GM18508 (cell line): ENCODE results near the gene COX4I2.
"Not testable (repeated sequence)": the region's sequence is repeated elsewhere in the genome, so short reads cannot be mapped to it uniquely, and the experiment has no call there.

Source experiments
- ATAC-seq: cut with Tn5 transposase; IDR thresholded peaks from one replicate; pipeline ENCODE4 v1.9.1; 2021; ENCODE audit warnings: moderate number of reproducible peaks; ENCODE audit not compliant: insufficient read depth, unreplicated experiment

The COX4I2 gene

GRCh38 chr20:31644701-31645100 lies 7.0 kb downstream of the COX4I2 start:
- ATAC-seq, result no peak

GRCh38 chr20:31648104-31648503 lies 10.4 kb downstream of the COX4I2 start:
- not testable (repeated sequence) for ATAC-seq

GRCh38 chr20:31652917-31653396 lies 15.2 kb downstream of the COX4I2 start:
- no peak for ATAC-seq

GRCh38 chr20:31653561-31653960 lies 15.8 kb downstream of the COX4I2 start:
- no peak for ATAC-seq

GRCh38 chr20:31654534-31654933 lies 16.8 kb downstream of the COX4I2 start:
- no peak for ATAC-seq

GRCh38 chr20:31661625-31662371 lies 24.1 kb downstream of the COX4I2 start:
- ATAC-seq, result no peak

- ATAC-seq, result no peak
Measured at GRCh38 chr20:31662372-31662854, 24.7 kb downstream of the COX4I2 start.

- ATAC-seq, result no peak
Measured at GRCh38 chr20:31663524-31663837, 25.8 kb downstream of the COX4I2 start.

GRCh38 chr20:31663838-31664695 lies 26.4 kb downstream of the COX4I2 start:
- no peak for ATAC-seq

GRCh38 chr20:31664696-31665354 lies 27.1 kb downstream of the COX4I2 start:
- no peak for ATAC-seq

GRCh38 chr20:31665753-31666152 lies 28.0 kb downstream of the COX4I2 start:
- ATAC-seq, result no peak

- no peak for ATAC-seq
Measured at GRCh38 chr20:31666258-31667042, 28.7 kb downstream of the COX4I2 start.

GRCh38 chr20:31667315-31668285 lies 29.9 kb downstream of the COX4I2 start:
- ATAC-seq, result no peak

GRCh38 chr20:31668944-31669343 lies 31.2 kb downstream of the COX4I2 start:
- not testable (repeated sequence) for ATAC-seq

- no peak for ATAC-seq
Measured at GRCh38 chr20:31669876-31670275, 32.2 kb downstream of the COX4I2 start.

GRCh38 chr20:31670371-31671228 lies 32.9 kb downstream of the COX4I2 start:
- ATAC-seq, result no peak

- ATAC-seq, result no peak
Measured at GRCh38 chr20:31671324-31671723, 33.6 kb downstream of the COX4I2 start.

GRCh38 chr20:31673435-31673834 lies 35.7 kb downstream of the COX4I2 start:
- no peak for ATAC-seq
